ENCODE results near the gene SKA3.

SKA3 gene

DNA sequence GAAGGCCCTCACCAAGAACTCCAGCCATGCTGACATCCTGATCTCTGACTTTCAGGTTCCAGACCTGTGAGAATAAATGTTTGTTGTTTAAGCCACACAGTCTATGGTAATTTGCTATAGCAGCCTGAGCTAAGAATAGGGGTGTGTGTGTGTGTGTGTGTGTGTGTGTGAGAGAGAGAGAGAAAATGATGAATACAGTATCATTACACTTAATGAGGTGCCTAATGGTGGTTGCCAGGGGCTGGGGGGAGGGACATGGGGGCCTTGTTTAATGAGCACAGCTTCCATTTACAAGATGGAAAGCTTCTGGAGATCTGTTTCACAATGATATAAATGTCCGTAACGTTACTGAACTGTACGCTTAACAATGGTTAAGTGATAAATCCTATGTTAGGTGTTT, 61.1 kb downstream of the SKA3 start:
- DNase-seq (ENCODE audit: low spot score) = no peak

DNA sequence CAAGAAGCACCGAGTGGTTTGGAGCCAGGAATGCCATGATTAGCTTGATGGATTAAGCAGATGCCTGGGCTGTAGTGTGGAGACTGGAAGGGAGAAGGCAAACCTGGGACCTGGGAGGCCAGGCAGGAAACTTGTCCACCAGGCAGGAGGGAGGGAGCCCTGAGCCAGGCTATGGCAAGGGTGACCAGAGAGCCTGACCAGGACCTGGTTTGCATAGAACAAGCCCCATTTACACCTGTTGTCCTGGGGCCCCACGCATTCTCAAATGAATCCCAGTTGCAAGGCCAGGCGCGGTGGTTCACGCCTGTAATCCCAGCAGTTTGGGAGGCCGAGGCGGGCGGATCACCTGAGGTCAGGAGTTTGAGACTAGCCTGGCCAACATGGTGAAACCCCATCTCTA, 64.8 kb downstream of the SKA3 start:
- DNase-seq (ENCODE audit: low spot score) = no peak

DNA sequence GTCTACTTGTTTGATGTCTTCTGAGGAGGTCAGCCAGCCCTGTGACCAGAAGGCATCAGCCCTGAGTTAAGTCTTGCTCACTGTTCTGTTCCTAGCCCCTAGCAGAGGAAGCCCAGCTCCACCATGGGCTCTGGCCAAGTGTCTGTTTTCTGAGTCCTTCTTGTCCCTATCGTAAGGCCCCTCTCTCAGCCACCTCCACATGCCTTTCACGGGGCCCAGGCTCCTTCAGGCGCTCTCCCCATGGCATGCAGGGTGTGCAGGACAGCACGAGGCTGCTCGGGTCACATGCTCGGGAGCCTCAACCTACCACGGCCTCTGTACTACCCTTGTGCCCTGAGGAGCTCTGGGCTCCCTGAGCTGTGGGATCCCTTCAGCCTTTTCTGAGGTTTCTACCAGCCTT, 67.2 kb downstream of the SKA3 start:
- no peak for DNase-seq (ENCODE audit: low spot score)

DNA sequence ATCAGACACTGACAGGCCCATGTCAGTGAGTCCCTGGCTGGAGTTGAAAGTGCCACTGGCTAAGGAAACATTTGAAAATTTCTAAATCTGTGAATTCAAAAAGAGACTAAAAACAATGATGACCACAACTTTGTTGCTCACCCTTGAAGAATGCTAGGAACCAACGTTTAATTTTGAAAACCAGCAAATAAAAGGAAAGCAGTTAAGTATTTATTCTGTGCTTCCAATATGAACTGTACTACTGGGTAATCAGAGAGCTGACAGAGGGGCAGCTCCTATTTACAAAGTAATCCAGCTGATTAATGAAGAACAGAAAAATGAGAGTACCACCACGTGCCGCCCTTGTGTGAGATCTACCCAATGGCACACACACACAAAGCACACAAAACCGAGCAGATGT, 70.3 kb downstream of the SKA3 start:
- peak; percentile 77 for DNase-seq (ENCODE audit: low spot score)

DNA sequence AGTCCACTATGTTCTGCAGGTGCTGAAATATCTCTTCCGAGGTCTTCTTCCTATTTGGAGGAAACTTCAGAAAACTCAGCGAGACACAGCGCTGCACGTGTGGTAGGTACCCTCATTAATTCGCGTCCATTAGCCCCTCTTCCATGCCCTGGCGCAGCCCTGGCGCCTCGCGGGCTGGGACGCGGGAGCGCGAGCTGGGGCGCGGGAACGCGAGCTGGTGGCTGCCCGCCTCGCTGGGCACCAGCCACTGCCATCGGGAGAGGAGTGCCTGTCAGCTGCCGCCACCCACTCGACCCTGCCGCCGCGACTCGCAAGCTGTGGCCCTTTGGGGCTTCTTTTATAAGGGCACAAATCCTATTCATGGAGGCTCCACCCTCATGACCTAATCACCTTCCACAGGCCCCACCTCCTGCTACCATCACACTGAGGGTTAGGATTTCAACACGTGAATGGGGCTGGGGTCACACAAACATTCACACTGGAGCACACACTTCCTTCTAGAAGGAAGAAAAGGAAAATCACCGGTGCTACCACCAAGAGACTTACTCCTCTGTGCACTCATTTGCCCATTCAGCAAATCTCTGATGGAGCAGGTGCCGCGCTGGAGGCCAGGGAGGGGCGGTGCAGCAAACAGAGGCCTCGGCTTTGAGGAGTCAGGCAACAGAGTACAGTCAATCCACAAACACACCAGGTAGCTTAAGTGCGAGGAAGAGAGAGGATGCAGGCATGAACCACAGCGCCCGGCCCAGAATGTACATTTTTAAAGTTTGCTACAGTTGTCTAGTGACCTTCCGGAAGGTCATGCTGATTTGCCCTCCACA, 71.9 kb downstream of the SKA3 start:
- no peak for DNase-seq (ENCODE audit: low spot score)
